HEK293 (cell line): ENCODE results near the gene SKOR1.

ENCODE experiments used
- CTCF ChIA-PET: fragments of 350-600 bp; formaldehyde crosslinking; extraction: SDS; loops from one replicate; lab custom pipeline; 2021; ENCODE audit warnings: antibody characterized with exemption; lab: Yijun Ruan, JAX
- POLR2A ChIA-PET: fragments of 300-600 bp; formaldehyde crosslinking; extraction: SDS; loops from one replicate; lab custom pipeline; 2020; ENCODE audit warnings: antibody characterized with exemption, inconsistent platforms; lab: Yijun Ruan, JAX
- H3K27ac ChIP-seq: fragments of 200-500 bp; sonication (Bioruptor generic); 2 replicates; pipeline ENCODE4 v1.5.1; 2014; ENCODE audit warnings: low read depth, low read length, control low read depth, inconsistent platforms; ENCODE audit errors: extremely low read depth
- H3K36me3 ChIP-seq, 2 experiments: fragments of 200-500 bp in 1 of 2; sonication (Bioruptor generic) in 1 of 2; 1 replicate in 1 of 2; 2 replicates in 1 of 2; pipeline ENCODE4 v1.5.1; 2014 to 2017; ENCODE audit warnings: inconsistent platforms in 2 of 2, low read length in 2 of 2; ENCODE audit not compliant: control insufficient read depth in 2 of 2, insufficient read depth in 1 of 2
- H3K4me1 ChIP-seq: fragments of 200-500 bp; sonication (Bioruptor generic); 2 replicates; pipeline ENCODE4 v1.5.1; 2014; ENCODE audit warnings: mild to moderate bottlenecking, low read length, inconsistent platforms; ENCODE audit not compliant: control insufficient read depth, insufficient read depth
- H3K4me3 ChIP-seq: 2 replicates; pipeline ENCODE4 v1.5.1; 2011; ENCODE audit warnings: low read depth, mild to moderate bottlenecking, control low read depth, low read length, moderate library complexity
- H3K9me3 ChIP-seq: fragments of 200-500 bp; sonication (Bioruptor generic); 2 replicates; pipeline ENCODE4 v1.5.1; 2014; ENCODE audit warnings: low read depth, low read length, inconsistent platforms; ENCODE audit not compliant: control insufficient read depth, insufficient read depth
- FEZF1 ChIP-seq: fragments of 450-650 bp; formaldehyde crosslinking; IDR thresholded peaks from 2 replicates; pipeline ENCODE4 v1.5.1; 2016; ENCODE audit warnings: missing biosample characterization, missing genetic modification characterization
- INSM2 ChIP-seq: fragments of 450-650 bp; formaldehyde crosslinking; IDR thresholded peaks from 2 replicates; pipeline ENCODE4 v1.5.1; 2016; ENCODE audit warnings: missing biosample characterization, missing genetic modification characterization
- KLF7 ChIP-seq: fragments of 450-650 bp; formaldehyde crosslinking; IDR thresholded peaks from 2 replicates; pipeline ENCODE4 v1.5.1; 2016; ENCODE audit warnings: missing biosample characterization, missing genetic modification characterization, borderline replicate concordance
- PRDM4 ChIP-seq: fragments of 450-650 bp; formaldehyde crosslinking; IDR thresholded peaks from 2 replicates; pipeline ENCODE4 v1.5.1; 2017; ENCODE audit warnings: missing biosample characterization, missing genetic modification characterization
- RBAK ChIP-seq: fragments of 450-650 bp; formaldehyde crosslinking; IDR thresholded peaks from 2 replicates; pipeline ENCODE4 v1.5.1; 2016; ENCODE audit warnings: missing biosample characterization, missing genetic modification characterization
- SETDB1 ChIP-seq: IDR thresholded peaks from one replicate; pipeline ENCODE4 v1.6.1; 2017; ENCODE audit warnings: mild to moderate bottlenecking, low read length, moderate library complexity, mixed read lengths; ENCODE audit not compliant: insufficient read length
- YY1 ChIP-seq: fragments of 450-650 bp; formaldehyde crosslinking; IDR thresholded peaks from 2 replicates; pipeline ENCODE4 v1.5.1; 2018; ENCODE audit warnings: missing biosample characterization, missing genetic modification characterization
- ZBTB7A ChIP-seq: fragments of 450-650 bp; formaldehyde crosslinking; IDR thresholded peaks from 2 replicates; pipeline ENCODE4 v1.5.1; 2016; ENCODE audit warnings: low read depth, missing biosample characterization, missing genetic modification characterization
- ZNF112 ChIP-seq: fragments of 450-650 bp; formaldehyde crosslinking; IDR thresholded peaks from 2 replicates; pipeline ENCODE4 v1.5.0; 2017; ENCODE audit warnings: missing biosample characterization, missing genetic modification characterization
- ZNF175 ChIP-seq: fragments of 450-650 bp; formaldehyde crosslinking; IDR thresholded peaks from 2 replicates; pipeline ENCODE4 v1.5.1; 2016; ENCODE audit warnings: missing biosample characterization, missing genetic modification characterization
- ZNF184 ChIP-seq: fragments of 450-650 bp; IDR thresholded peaks from 2 replicates; pipeline ENCODE4 v1.5.1; 2018; ENCODE audit warnings: missing biosample characterization, mild to moderate bottlenecking, missing genetic modification characterization
- ZNF24 ChIP-seq: fragments of 450-650 bp; formaldehyde crosslinking; IDR thresholded peaks from 2 replicates; pipeline ENCODE4 v1.5.1; 2016; ENCODE audit warnings: missing biosample characterization, missing genetic modification characterization
- ZNF335 ChIP-seq: fragments of 450-650 bp; formaldehyde crosslinking; conservative IDR thresholded peaks from 2 replicates; pipeline ENCODE4 v1.5.1; 2016; ENCODE audit warnings: missing biosample characterization, missing genetic modification characterization
- ZNF366 ChIP-seq: fragments of 450-650 bp; formaldehyde crosslinking; conservative IDR thresholded peaks from 2 replicates; pipeline ENCODE4 v1.5.1; 2016; ENCODE audit warnings: missing biosample characterization, missing genetic modification characterization
- ZNF426 ChIP-seq: fragments of 450-650 bp; formaldehyde crosslinking; IDR thresholded peaks from 2 replicates; pipeline ENCODE4 v1.5.1; 2017; ENCODE audit warnings: missing biosample characterization, missing genetic modification characterization, mild to moderate bottlenecking, inconsistent platforms, moderate library complexity
- ZNF501 ChIP-seq: fragments of 450-650 bp; formaldehyde crosslinking; IDR thresholded peaks from 2 replicates; pipeline ENCODE4 v1.5.1; 2016; ENCODE audit warnings: missing biosample characterization, missing genetic modification characterization
- ZNF555 ChIP-seq: fragments of 450-650 bp; formaldehyde crosslinking; conservative IDR thresholded peaks from 2 replicates; pipeline ENCODE4 v1.5.1; 2017; ENCODE audit warnings: missing biosample characterization, mild to moderate bottlenecking, missing genetic modification characterization, inconsistent platforms
- ZNF596 ChIP-seq: fragments of 450-650 bp; IDR thresholded peaks from 2 replicates; pipeline ENCODE4 v1.5.0; 2018; ENCODE audit warnings: missing biosample characterization, mild to moderate bottlenecking, missing genetic modification characterization, moderate library complexity
- ZNF654 ChIP-seq: fragments of 450-650 bp; formaldehyde crosslinking; IDR thresholded peaks from 2 replicates; pipeline ENCODE4 v1.5.1; 2016; ENCODE audit warnings: low read depth, missing biosample characterization, missing genetic modification characterization
- ZNF670 ChIP-seq: fragments of 450-650 bp; formaldehyde crosslinking; IDR thresholded peaks from 2 replicates; pipeline ENCODE4 v1.5.1; 2016; ENCODE audit warnings: missing biosample characterization, missing genetic modification characterization, low read depth
- ZNF791 ChIP-seq: fragments of 450-650 bp; formaldehyde crosslinking; IDR thresholded peaks from 2 replicates; pipeline ENCODE4 v1.5.1; 2016; ENCODE audit warnings: missing biosample characterization, missing genetic modification characterization
- TF ChIP-seq, protein P1 (sequence below): fragments of 450-650 bp; formaldehyde crosslinking; IDR thresholded peaks from 2 replicates; pipeline ENCODE4 v1.5.1; 2017; ENCODE audit warnings: missing biosample characterization, missing genetic modification characterization
- TF ChIP-seq, protein P2 (sequence below): sonication (generic); formaldehyde crosslinking; IDR thresholded peaks from 2 replicates; pipeline ENCODE4 v1.8.1; 2022; ENCODE audit warnings: mild to moderate bottlenecking, moderate library complexity, missing genetic modification reagents

The SKOR1 gene

DNA sequence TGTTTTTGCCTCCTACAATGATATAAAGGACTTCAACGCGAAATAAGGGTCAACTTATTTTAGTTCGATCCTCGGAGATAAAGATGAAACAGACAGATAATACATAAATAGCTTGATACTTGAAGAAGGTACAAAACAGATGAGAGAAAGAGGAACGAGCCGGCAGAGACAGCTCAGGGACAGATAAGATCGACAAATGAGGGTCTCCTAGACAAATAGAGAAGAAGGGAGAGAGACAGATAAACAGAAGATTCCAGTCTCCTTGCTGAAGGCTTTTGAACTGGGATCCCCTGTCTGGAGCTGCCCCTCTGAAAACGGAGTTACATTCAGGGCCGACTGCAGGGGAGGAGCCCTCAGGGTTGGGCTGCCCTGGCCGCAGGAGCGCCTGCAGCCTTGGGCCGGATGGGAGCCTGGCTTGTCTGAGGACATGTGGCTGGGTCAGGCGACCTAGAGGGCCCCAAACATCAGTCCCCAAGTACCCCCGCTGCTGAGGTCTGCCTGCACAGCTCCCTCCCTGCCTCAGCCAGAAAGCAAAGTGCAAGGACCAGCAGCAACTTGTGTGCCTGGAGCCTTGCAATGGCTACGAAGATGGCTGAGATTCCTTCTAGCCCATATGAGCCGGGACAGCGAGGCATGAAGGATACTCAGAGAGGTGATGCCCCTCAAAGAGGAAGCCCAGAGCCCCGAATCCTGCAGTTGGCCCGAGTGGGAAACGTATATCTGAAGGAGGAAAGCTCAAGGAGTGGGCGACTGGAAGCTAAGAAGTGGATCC is 926 bp upstream of the SKOR1 start (continued):
- 0 out of 2 replicates have a peak, but pooled peaks have one; percentile 15 for TF ChIP-seq ZNF366 (tag by site-specific recombination)

DNA sequence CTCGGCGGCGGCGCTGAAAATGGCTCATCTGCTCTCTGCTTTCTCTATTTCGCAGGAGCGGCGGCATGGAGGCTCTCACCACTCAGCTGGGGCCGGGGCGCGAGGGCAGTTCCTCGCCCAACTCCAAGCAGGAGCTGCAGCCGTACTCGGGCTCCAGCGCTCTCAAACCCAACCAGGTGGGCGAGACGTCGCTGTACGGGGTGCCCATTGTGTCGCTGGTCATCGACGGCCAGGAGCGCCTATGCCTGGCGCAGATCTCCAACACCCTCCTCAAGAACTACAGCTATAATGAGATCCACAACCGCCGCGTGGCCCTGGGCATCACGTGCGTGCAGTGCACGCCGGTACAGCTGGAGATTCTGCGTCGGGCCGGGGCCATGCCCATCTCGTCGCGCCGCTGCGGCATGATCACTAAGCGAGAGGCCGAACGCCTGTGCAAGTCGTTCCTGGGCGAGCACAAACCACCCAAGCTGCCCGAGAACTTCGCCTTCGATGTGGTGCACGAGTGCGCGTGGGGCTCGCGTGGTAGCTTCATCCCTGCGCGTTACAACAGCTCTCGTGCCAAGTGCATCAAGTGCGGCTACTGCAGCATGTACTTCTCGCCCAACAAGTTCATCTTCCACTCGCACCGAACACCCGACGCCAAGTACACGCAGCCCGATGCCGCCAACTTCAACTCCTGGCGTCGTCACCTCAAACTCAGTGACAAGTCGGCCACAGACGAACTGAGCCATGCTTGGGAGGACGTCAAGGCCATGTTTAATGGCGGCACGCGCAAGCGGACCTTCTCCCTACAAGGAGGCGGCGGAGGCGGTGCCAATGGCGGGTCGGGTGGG is 790 bp downstream of the SKOR1 start:
- Histone ChIP-seq H3K4me1 (peaks cover 7% of the 10 kb centered on the region), H3K9me3 (no peaks in the 10 kb centered on the region), H3K27ac (no peak overlapping the region), H3K4me3 (no peak overlapping the region), H3K36me3 (no peaks in the 10 kb centered on the region)
- TF ChIP-seq YY1 (tag by site-specific recombination) (no peak), ZNF24 (tag by site-specific recombination) (no peak), ZNF112 (tag by site-specific recombination) (no peak), PRDM4 (tag by site-specific recombination) (no peak), ZNF335 (tag by site-specific recombination) (no peak), ZNF184 (tag by site-specific recombination) (no peak), ZNF555 (tag by site-specific recombination) (no peak), ZNF501 (tag by site-specific recombination) (no peak), ZNF426 (tag by site-specific recombination) (no peak), SETDB1 (no peak), ZNF596 (no peak), ZBTB7A (no peak)
- POLR2A ChIA-PET, result no interaction called here
- CTCF ChIA-PET, result interaction anchor here (0.6 to 0.7 kb wide), 2 partner anchors 11 to 178 kb away, joined by 3 to 4 read pairs; no protein-coding TSS in a partner anchor

GRCh38 chr15:67826717-67827561 is 1.6 kb downstream of the SKOR1 start:
- CTCF ChIA-PET, result interaction anchor here (0.9 kb wide), 1 partner anchor 394 kb away, joined by 4 read pairs; no protein-coding TSS in a partner anchor
- H3K27ac ChIP-seq, result no peak overlapping the region
- POLR2A ChIA-PET, result no interaction called here
- no peak for TF ChIP-seq SETDB1
- TF ChIP-seq ZNF175, result no peak
- TF ChIP-seq RBAK, result no peak
- no peak for TF ChIP-seq KLF7
- TF ChIP-seq ZNF654 (tag by site-specific recombination), result no peak
- no peak for TF ChIP-seq ZNF791 (tag by site-specific recombination)
- TF ChIP-seq, protein P1, sequence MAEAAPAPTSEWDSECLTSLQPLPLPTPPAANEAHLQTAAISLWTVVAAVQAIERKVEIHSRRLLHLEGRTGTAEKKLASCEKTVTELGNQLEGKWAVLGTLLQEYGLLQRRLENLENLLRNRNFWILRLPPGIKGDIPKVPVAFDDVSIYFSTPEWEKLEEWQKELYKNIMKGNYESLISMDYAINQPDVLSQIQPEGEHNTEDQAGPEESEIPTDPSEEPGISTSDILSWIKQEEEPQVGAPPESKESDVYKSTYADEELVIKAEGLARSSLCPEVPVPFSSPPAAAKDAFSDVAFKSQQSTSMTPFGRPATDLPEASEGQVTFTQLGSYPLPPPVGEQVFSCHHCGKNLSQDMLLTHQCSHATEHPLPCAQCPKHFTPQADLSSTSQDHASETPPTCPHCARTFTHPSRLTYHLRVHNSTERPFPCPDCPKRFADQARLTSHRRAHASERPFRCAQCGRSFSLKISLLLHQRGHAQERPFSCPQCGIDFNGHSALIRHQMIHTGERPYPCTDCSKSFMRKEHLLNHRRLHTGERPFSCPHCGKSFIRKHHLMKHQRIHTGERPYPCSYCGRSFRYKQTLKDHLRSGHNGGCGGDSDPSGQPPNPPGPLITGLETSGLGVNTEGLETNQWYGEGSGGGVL (tag by site-specific recombination), result no peak
- TF ChIP-seq ZNF112 (tag by site-specific recombination), result no peak
- TF ChIP-seq INSM2 (tag by site-specific recombination), result no peak
- TF ChIP-seq, protein P2, sequence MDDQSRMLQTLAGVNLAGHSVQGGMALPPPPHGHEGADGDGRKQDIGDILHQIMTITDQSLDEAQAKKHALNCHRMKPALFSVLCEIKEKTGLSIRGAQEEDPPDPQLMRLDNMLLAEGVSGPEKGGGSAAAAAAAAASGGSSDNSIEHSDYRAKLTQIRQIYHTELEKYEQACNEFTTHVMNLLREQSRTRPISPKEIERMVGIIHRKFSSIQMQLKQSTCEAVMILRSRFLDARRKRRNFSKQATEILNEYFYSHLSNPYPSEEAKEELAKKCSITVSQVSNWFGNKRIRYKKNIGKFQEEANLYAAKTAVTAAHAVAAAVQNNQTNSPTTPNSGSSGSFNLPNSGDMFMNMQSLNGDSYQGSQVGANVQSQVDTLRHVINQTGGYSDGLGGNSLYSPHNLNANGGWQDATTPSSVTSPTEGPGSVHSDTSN (CRISPR knock-in tag), result no peak
- no peak for TF ChIP-seq FEZF1
- TF ChIP-seq ZNF670 (tag by site-specific recombination), result no peak

More at GRCh38 chr15:67826717-67827561, 1.6 kb downstream of the SKOR1 start:
- no peaks in the 10 kb centered on the region for H3K36me3 ChIP-seq
- H3K9me3 ChIP-seq, result no peaks in the 10 kb centered on the region
- H3K4me1 ChIP-seq, result peaks cover 7% of the 10 kb centered on the region
- H3K4me3 ChIP-seq, result no peak overlapping the region
